Glomerular endothelial cell (primary cell): ENCODE results near the gene TATDN2. TPM values are rescaled to one million over a fixed set of nuclear protein-coding genes. Genes with fewer than 3 reads are reported as not detected.
"Not testable (repeated sequence)": the region's sequence is repeated elsewhere in the genome, so short reads cannot be mapped to it uniquely, and the experiment has no call there.

Experiments used
- DNase-seq: peaks from one replicate; pipeline ENCODE4 v3.0.0-alpha.2; 2011; ENCODE audit warnings: low read depth, low spot score; ENCODE audit errors: extremely low read depth
- total RNA-seq: library from RNA; depleted of rRNA; stranded (reverse); fragments of >200 nt; gene quantifications from 2 replicates; pipeline ENCODE4 v1.2.3, GENCODE V29; 2015

TATDN2 gene
- total RNA-seq, 1 donor from 2014 or later, result 19.5 TPM

DNA sequence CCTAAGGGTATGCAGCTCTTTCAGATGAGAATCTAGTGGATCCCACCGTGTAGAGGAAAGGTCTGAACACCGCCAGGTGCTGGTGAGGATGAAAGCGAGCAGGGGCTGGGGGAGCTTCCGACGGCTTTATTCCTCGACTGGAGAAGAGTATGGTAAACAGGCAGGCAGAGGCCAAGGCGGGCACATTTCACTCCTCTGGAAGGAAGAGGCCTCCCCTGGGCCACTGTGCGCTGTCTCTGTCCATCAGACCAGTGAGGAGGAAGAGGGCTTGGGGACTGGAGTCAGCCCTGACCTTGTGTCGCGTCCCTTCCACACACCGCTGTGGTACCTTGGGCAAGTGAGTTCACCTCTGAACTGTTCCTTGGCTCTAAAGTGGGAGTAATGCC is 40.3 kb downstream of the TATDN2 start:
- DNase-seq, result no peak

- no peak for DNase-seq
Measured at GRCh38 chr3:10289077-10289476, 40.8 kb downstream of the TATDN2 start.

DNA sequence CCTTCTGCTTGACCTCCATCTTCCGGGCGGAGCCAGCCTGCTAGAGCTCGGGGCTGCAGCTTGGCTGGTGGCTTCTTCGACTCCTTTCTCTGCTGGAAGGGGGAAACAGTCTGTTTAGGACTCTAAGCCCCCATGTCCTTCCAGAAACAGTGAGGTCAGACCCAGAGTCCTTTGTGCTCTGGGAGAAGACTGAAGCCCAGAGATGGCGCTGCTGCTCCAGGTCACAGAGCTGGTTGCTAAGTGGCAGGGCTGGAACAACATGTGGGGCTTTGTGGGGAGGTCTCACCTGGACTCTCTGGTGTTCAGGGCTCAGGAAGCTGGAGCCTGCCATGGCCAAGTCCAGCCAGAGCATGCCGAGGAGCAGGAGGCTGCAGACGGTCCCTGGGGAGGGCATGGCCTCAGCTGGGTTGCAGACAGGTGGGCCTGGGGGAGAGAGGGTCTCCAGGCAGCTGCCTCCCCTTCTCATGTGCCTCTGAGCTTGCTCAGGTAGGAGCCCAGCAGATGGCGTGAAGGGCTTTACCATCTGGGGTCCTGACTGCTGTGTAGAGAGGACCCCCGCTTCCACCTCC is 41.6 kb downstream of the TATDN2 start:
- DNase-seq, result no peak

DNA sequence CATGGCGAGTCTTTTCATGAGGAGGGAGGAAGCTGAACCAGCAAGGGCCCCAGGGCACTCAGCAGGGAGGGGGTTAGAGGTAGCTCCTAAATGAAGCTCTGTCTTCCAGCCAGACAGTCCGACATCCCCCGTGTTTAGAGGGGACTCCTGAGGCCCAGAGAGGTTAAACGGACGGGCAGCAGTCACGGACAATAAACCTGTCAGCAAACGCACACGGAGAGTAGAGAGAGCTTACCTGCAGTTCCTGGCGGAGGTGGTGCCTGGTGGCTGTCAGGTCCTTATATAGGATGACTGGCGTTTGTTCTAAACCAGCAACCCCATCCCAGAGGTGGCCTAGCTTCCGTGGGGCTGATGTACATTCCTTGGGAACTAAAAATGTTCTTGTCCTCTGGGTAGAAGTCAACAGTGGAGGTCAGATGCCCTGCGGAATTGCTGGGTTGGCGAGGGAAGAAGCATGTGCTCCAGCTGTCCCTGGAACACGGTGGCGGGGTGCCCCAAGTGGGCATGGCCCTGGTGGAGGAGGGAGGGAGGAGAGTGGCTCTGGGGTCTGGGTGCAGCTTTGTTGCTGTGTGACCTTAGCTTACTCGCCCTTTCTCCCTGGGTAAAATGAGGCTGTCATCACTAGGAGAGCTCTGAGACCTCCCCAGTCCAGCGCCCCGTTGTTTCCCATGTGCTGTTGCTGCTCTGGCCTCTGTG is 42.4 kb downstream of the TATDN2 start:
- DNase-seq, result no peak

DNA sequence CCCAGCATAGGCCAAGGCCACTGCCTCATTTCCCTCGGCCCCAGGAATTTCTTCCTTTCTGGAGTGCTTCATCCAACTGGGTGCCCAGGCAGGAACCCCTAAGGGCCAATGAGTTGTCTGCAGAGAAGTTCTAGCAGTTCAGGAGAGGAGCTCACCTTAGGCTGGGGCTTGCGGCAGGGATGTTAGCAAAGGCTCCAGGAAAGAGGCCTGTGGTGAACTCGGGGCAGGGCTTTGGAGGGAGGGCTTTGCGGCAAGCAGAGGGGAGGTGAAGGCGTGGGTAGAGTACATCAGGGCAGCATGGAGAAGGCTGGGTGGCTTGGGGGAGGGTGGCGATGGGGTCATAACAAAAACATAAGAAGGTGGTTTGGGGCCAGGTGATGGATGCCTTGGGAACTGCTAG is 43.4 kb downstream of the TATDN2 start:
- DNase-seq, result no peak

GRCh38 chr3:10292505-10293419 is 44.5 kb downstream of the TATDN2 start, which contains the start of gene GHRL:
GHRL (minus strand) TSS chr3:10292947; CDS start chr3:10290180, 2,767 bp downstream.
- DNase-seq, result no peak

DNA sequence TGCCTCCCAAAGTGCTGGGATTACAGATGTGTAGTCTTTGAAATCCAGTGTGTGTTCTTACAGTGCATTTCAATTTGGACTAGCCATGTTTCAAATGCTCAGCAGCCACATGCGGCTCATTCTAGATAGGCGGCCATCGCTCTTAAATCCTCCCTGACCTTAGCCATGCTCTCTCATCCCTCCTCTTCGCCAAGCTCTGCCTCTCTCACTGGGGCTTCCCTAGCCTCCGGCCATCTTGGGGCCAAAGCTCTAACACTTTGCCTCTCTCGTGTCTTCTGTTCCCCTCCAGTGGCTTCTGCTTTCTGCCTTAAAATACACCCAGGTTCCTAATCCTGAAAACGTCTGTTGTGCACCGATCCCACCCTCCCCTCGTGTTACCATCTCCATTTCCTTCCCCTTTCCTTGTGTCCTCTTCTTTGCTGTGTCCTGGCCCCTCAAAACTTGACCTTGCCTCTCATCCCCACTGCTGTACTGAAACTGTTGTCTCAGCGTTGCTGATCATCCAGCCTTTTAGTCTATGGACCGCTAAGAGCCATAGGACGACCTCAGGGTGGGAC is 45.8 kb downstream of the TATDN2 start:
- DNase-seq, result no peak

DNA sequence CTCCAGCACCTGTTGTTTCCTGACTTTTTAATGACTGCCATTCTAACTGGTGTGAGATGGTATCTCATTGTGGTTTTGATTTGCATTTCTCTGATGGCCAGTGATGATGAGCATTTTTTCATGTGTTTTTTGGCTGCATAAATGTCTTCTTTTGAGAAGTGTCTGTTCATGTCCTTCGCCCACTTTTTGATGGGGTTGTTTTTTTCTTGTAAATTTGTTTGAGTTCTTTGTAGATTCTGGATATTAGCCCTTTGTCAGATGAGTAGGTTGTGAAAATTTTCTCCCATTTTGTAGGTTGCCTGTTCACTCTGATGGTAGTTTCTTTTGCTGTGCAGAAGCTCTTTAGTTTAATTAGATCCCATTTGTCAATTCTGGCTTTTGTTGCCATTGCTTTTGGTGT is 49.8 kb downstream of the TATDN2 start:
- not testable (repeated sequence) for DNase-seq

- DNase-seq, result no peak
Measured at GRCh38 chr3:10299175-10299574, 50.9 kb downstream of the TATDN2 start.

DNA sequence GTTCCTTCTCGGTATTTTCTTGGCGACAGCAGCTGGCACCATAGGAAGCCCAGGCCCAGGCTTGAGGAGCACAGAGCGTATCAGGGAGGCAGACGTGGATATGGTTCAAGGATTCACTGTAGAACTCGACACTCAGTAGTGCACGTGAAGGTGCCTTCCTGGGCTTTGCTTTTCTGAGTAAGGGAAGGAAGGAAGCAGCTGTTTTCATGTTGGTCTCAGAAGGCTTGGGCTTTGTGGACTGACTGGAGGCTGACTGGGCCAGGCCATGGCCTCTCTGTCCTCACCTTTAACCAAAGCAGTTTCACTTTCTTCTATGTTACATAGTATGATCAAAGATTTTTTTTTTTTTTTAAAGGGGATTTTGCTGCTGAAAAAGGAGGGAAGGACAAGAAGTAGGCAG is 51.4 kb downstream of the TATDN2 start:
- no peak for DNase-seq

- no peak for DNase-seq
Measured at GRCh38 chr3:10300087-10300486, 51.8 kb downstream of the TATDN2 start.

DNA sequence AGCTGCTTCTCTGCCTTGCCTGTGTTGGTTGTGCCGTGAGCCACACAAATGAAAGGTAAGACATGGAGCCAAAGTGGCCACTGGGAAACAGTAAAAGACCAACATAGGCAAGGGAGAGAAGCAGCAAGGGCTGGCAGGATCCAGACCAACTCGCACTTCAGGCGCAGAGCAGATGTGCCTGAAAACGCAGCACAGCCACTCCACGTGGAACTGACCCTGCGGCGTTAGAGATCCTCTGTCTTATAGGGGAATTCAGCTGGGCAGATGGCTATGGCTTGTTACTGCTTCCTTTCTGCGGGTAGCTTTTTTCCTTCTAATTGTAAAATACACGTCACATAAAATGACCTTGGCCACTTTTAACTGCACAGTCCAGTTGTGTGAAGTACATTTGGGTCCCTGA is 54.8 kb downstream of the TATDN2 start:
- no peak for DNase-seq

DNA sequence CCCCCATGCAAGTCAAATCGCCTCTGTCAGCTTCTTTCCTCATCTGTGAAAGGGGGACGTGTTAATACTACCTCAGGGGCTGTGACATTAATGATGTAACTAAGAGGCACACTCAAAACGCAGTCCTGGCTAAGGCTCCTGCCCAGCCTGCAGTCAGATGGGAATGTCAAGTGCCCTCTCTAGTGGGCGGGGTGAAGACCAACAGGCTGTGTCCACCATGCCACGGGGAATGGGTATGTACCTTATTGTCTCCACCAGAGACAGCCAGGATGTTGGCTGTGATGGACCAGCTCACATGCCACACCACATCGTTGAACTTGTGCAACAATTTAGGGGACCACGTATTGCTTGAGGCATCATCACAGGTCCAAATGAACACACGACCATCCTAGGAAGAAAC is 55.5 kb downstream of the TATDN2 start:
- no peak for DNase-seq

DNA sequence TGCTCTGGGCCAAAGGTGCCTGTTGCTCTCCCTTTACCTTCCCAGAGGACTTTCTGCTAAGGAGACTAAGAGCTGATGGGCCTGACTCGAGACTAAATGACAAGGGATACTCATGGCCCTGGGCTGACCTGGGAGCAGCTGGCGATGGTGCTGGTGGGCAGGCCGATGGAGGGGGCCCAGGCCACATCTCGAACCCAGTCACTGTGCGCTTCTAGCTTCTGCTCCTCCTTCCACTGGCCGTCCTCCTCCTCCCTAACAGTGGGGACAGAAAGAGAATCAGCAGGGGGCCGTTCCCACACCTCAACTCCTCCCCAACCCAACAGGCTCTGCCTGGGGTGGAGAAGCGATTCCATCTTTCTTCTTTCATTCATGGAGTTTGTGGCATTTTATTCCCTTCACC is 56.6 kb downstream of the TATDN2 start:
- DNase-seq, result no peak

GRCh38 chr3:10305331-10305902 is 57.2 kb downstream of the TATDN2 start:
- DNase-seq, result no peak

DNA sequence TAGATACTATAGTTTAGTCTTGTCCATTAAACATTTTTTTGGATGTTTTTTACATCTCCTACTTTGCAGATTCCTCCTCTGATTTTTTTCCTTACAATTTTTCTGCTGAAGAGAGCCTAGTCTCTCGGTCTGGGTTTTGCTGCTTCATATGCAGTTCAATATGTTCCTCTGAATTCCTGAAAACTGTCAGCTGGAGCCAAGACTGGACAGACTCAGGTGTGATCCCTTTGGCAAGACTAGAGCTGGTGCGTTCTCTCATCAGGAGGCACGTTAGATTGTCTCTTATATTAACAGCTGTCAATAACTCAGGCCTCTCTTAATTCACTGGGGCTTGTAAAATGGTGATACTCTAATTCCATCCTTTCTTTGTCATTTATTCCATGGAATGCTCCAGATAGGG is 57.9 kb downstream of the TATDN2 start:
- DNase-seq, result no peak

- no peak for DNase-seq
Measured at GRCh38 chr3:10308678-10309077, 60.4 kb downstream of the TATDN2 start.

GRCh38 chr3:10309736-10310135 is 61.5 kb downstream of the TATDN2 start:
- DNase-seq, result peak; percentile 51

- no peak for DNase-seq
Measured at GRCh38 chr3:10310578-10310977, 62.3 kb downstream of the TATDN2 start.

- no peak for DNase-seq
Measured at GRCh38 chr3:10311710-10312109, 63.5 kb downstream of the TATDN2 start.

- no peak for DNase-seq
Measured at GRCh38 chr3:10312391-10312790, 64.1 kb downstream of the TATDN2 start.
